Nephron (organoid): ENCODE results near the gene CHRNA3.
A peak's percentile ranks its signal among the peaks of the same experiment; 100 is the strongest.
"Not testable (repeated sequence)": the region's sequence is repeated elsewhere in the genome, so short reads cannot be mapped to it uniquely, and the experiment has no call there.

ENCODE experiments used
- H3K27ac Mint-ChIP-seq, 3 experiments: 2 replicates each; pipeline ENCODE4 v1.8.0; 2020; ENCODE audit warnings: mixed read lengths in 3 of 3, mild to moderate bottlenecking in 2 of 3, moderate library complexity in 1 of 3
- H3K27me3 Mint-ChIP-seq: 2 replicates; pipeline ENCODE4 v1.8.0; 2021; ENCODE audit warnings: low read depth, mild to moderate bottlenecking, moderate library complexity, mixed read lengths
- H3K36me3 Mint-ChIP-seq: 2 replicates; pipeline ENCODE4 v1.8.0; 2020; ENCODE audit warnings: low read depth, mixed read lengths
- H3K4me1 Mint-ChIP-seq: 2 replicates; pipeline ENCODE4 v1.8.0; 2020; ENCODE audit warnings: mixed read lengths
- H3K4me3 Mint-ChIP-seq, 3 experiments: 2 replicates each; pipeline ENCODE4 v1.8.0; 2020; ENCODE audit warnings: mild to moderate bottlenecking in 3 of 3, mixed read lengths in 3 of 3, moderate library complexity in 2 of 3
- H3K9me3 Mint-ChIP-seq: 2 replicates; pipeline ENCODE4 v1.8.0; 2020; ENCODE audit warnings: mixed read lengths
- CTCF ChIP-seq, 3 experiments: fragments of 200-600 bp; sonication (generic); IDR thresholded peaks; one replicate each; pipeline ENCODE4 v1.5.0; 2021; ENCODE audit warnings: antibody characterized with exemption in 3 of 3; ENCODE audit not compliant: unreplicated experiment in 3 of 3

CHRNA3 gene

DNA sequence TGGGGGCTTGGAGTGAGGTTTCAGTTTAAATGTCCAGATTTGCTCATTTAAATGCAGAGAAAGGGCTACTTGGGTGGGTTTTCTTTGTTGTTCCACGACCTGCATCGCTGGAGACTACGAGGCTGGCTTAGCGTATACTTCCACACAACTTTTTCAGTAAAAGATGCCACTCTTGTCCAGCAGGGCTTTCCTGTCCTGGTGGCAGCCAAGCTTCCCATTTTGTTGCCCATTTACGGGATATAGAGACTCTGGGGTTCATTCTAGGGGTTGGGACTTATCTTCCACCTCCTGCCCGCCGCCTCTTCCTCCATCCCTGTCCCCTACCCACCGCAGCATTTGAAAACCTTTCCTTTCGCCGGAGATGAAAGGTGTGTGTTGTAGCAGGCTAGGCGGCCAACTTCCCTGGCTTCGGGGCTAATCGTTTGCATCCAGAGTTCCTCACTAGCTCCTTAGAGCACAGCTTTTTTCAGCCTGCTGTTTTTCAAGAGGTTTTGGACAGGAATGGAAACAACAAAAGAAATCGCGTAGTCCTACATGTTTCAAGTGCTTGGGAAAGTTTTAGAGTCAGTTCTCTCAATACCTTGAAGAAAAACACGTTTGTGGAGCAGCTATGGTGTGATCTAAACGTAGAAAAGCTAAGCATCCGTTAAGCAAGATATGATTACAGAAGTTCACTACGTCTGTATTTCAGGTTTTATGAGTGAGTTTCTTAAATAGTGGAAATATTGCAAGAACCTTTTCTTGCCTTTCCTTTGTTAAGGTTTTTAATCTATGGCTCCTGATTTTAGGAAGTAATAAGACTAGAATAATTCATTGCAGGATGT lies 54.6 kb downstream of the CHRNA3 start:
- H3K4me1 Mint-ChIP-seq: peaks cover 10% of the 10 kb centered on the region
- peaks cover 25% of the 10 kb centered on the region for H3K27me3 Mint-ChIP-seq
- H3K9me3 Mint-ChIP-seq: no peaks in the 10 kb centered on the region
- no peaks in the 10 kb centered on the region for H3K36me3 Mint-ChIP-seq
- TF ChIP-seq CTCF (IDR thresholded peaks at IDR 0.05; ENCODE audit: unreplicated experiment in 3 of 3): peak in 1 of 3 experiments; percentile 15
- peak overlapping the region; percentile 23 to 61 (median 36) for H3K27ac Mint-ChIP-seq
- peak overlapping the region; percentile 92 to 93 (median 93) for H3K4me3 Mint-ChIP-seq

DNA sequence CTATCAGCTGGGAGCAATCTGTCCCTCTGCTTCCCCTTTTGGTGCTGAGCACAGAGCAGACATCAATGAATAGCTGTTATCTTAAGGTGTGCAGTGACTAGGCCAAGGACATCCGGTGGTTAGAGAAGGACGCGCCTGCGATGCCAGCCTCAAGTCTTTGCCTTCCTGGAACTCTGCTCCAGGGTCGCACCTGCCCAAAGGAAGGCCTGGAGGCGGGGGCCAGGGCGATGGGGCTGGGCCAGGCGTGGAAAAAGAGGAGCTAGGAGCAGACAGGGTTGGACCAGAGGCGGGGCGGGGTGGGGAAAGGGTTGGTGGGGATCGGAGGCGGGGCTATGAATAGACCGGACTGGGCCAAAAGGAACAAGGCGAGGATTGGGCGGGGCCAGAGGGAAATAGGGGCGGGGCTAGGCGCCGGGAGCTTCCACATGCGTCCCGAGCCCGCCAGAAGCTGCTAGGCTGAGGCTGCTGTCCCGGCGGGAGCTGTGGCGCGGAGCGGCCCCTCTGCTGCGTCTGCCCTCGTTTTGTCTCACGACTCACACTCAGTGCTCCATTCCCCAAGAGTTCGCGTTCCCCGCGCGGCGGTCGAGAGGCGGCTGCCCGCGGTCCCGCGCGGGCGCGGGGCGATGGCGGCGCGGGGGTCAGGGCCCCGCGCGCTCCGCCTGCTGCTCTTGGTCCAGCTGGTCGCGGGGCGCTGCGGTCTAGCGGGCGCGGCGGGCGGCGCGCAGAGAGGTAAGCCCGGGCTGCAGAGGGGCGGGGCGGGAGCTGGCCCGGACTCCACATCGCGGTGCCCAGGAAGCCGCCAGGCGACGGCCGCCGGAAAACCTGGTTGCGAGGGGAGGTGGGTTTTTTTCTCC lies 55.5 kb downstream of the CHRNA3 start, which contains the start of gene CHRNA5:
Gene CHRNA5 (plus strand): TSS at position 424 of the 854 bp plus-strand sequence. CDS start 200 bp downstream, at position 624.
- peak within 1 kb of the TSS; percentile 23 to 61 (median 36) for H3K27ac Mint-ChIP-seq
- H3K27me3 Mint-ChIP-seq: peaks cover 25% of the 10 kb centered on the region
- H3K4me3 Mint-ChIP-seq: peak within 1 kb of the TSS; percentile 92 to 93 (median 93)
- no peaks in the 10 kb centered on the region for H3K36me3 Mint-ChIP-seq
- no peaks in the 10 kb centered on the region for H3K9me3 Mint-ChIP-seq
- TF ChIP-seq CTCF (IDR thresholded peaks at IDR 0.05; ENCODE audit: unreplicated experiment in 3 of 3): no peak
- peaks cover 10% of the 10 kb centered on the region for H3K4me1 Mint-ChIP-seq

GRCh38 chr15:78564743-78565096 lies 56.1 kb downstream of the CHRNA3 start:
- Mint-ChIP-seq H3K9me3 (no peaks in the 10 kb centered on the region), H3K4me3 (peak overlapping the region; percentile 87 to 92 (median 88)), H3K4me1 (peaks cover 10% of the 10 kb centered on the region), H3K27me3 (peaks cover 25% of the 10 kb centered on the region), H3K36me3 (no peaks in the 10 kb centered on the region), H3K27ac (no peak overlapping the region)
- TF ChIP-seq CTCF (IDR thresholded peaks at IDR 0.05; ENCODE audit: unreplicated experiment in 3 of 3): no peak

- no peaks in the 10 kb centered on the region for H3K36me3 Mint-ChIP-seq
- H3K4me3 Mint-ChIP-seq: peak overlapping the region in 1 of 3 experiments; percentile 1
- TF ChIP-seq CTCF (IDR thresholded peaks at IDR 0.05; ENCODE audit: unreplicated experiment in 3 of 3): no peak
- no peaks in the 10 kb centered on the region for H3K9me3 Mint-ChIP-seq
- peaks cover 28% of the 10 kb centered on the region for H3K27me3 Mint-ChIP-seq
- H3K27ac Mint-ChIP-seq: no peak overlapping the region
- H3K4me1 Mint-ChIP-seq: peaks cover 10% of the 10 kb centered on the region
These were observed 57.7 kb downstream of the CHRNA3 start for GRCh38 chr15:78563092-78563491.

GRCh38 chr15:78561490-78561889 lies 59.3 kb downstream of the CHRNA3 start:
- no peak for TF ChIP-seq CTCF (IDR thresholded peaks at IDR 0.05; ENCODE audit: unreplicated experiment in 3 of 3)
- H3K36me3 Mint-ChIP-seq: no peaks in the 10 kb centered on the region

GRCh38 chr15:78560201-78560600 lies 60.6 kb downstream of the CHRNA3 start:
- H3K4me1 Mint-ChIP-seq, H3K4me3 Mint-ChIP-seq, H3K9me3 Mint-ChIP-seq, H3K36me3 Mint-ChIP-seq, H3K27ac Mint-ChIP-seq: not testable (repeated sequence)
- H3K27me3 Mint-ChIP-seq: peaks cover 18% of the 10 kb centered on the region

More at GRCh38 chr15:78561490-78561889, 59.3 kb downstream of the CHRNA3 start:
- Mint-ChIP-seq H3K27ac (no peak overlapping the region), H3K27me3 (peaks cover 27% of the 10 kb centered on the region), H3K4me3 (peak overlapping the region in 1 of 3 experiments; percentile 22), H3K9me3 (no peaks in the 10 kb centered on the region), H3K4me1 (peaks cover 4% of the 10 kb centered on the region)
